Kidney capillary endothelial cell (primary cell): ENCODE results near the gene INPP5F.
"Not testable (repeated sequence)": the region's sequence is repeated elsewhere in the genome, so short reads cannot be mapped to it uniquely, and the experiment has no call there.

Experiments
- DNase-seq: peaks from one replicate; pipeline ENCODE4 v3.0.0-alpha.2; 2018; ENCODE audit warnings: low spot score

The INPP5F gene

GRCh38 chr10:119776536-119776935, 50.7 kb downstream of the INPP5F start:
- no peak for DNase-seq

GRCh38 chr10:119777686-119778085, 51.8 kb downstream of the INPP5F start:
- no peak for DNase-seq

- no peak for DNase-seq
Measured at GRCh38 chr10:119778776-119779445, 53.1 kb downstream of the INPP5F start.

- no peak for DNase-seq
Measured at GRCh38 chr10:119780879-119781480, 55.1 kb downstream of the INPP5F start.

- DNase-seq = no peak
Measured at GRCh38 chr10:119781498-119781897, 55.6 kb downstream of the INPP5F start.

- no peak for DNase-seq
Measured at GRCh38 chr10:119782981-119783664, 57.3 kb downstream of the INPP5F start.

GRCh38 chr10:119783665-119784027, 57.8 kb downstream of the INPP5F start:
- no peak for DNase-seq

GRCh38 chr10:119784340-119785067, 58.7 kb downstream of the INPP5F start:
- no peak for DNase-seq

- no peak for DNase-seq
Measured at GRCh38 chr10:119786117-119786769, 60.4 kb downstream of the INPP5F start.

GRCh38 chr10:119795101-119795500, 69.3 kb downstream of the INPP5F start:
- DNase-seq = not testable (repeated sequence)

GRCh38 chr10:119796039-119796438, 70.2 kb downstream of the INPP5F start:
- DNase-seq = no peak

- no peak for DNase-seq
Measured at GRCh38 chr10:119801176-119801575, 75.3 kb downstream of the INPP5F start.

- no peak for DNase-seq
Measured at GRCh38 chr10:119801998-119802538, 76.2 kb downstream of the INPP5F start.

- DNase-seq = no peak
Measured at GRCh38 chr10:119803264-119803663, 77.4 kb downstream of the INPP5F start.

- DNase-seq = no peak
Measured at GRCh38 chr10:119805702-119806230, 79.9 kb downstream of the INPP5F start.

GRCh38 chr10:119806334-119807130, 80.7 kb downstream of the INPP5F start:
- DNase-seq = no peak

GRCh38 chr10:119807960-119808697, 82.3 kb downstream of the INPP5F start:
- no peak for DNase-seq

- DNase-seq = no peak
Measured at GRCh38 chr10:119811122-119811521, 85.3 kb downstream of the INPP5F start.

GRCh38 chr10:119812684-119813083, 86.8 kb downstream of the INPP5F start:
- DNase-seq = no peak

- no peak for DNase-seq
Measured at GRCh38 chr10:119815671-119816070, 89.8 kb downstream of the INPP5F start.
